NCI-H2107 treated with DMSO at 0.1 percent for 48 hours (cell line): Measurements from ENCODE around the gene S100A14.
A peak's percentile ranks its signal among the peaks of the same experiment; 100 is the strongest.

Experiments
- DNase-seq: peaks from one replicate; lab custom pipeline; 2025; ENCODE audit not compliant: unreplicated experiment; lab: John Stamatoyannopoulos, UW

S100A14 gene

DNA sequence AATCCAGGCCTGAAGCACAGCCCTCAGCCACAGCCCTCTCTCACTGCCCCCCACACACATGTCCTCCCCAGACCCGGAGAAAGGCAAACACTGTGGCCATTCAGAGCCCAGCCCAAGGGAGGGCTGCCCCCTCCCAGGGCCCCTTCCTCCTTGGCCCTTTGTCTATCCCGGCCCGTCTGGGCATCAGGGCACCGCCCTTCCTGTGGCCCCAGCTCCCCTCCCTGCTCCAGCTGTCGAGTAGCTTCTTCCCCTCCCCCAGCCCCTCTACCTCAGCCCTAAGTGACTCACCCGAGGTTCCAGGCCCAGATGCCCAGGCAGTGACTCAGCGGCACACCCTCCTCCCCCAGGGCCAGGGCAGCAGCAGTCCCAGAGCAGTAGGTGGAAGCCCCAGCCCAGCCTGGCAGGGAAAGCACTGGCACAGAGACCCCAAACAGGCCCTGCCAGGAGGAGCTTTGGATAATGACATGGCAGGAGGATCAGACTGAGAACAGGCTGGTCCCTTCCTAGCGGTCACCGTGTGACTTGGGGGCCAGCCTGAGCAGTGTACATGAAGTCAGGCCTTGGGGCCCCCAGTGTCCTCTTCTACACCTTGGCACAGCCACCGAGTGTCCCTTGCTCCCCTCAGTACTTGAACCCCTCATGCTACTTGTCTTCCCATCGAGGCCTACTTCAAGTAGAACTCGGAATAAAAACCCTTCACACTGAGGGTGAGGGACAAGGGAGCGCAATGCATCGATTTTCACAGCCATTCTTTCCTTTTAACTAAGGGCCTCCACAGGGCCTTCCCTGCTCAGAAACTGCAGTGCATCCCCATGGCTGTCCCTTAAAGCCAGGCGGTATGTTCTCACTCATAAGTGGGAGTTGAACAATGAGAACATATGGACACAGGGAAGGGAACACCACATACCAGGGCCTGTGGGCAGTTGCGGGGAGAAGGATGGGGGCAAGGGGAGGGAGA is 49.4 kb downstream of the S100A14 start:
- DNase-seq = peak; percentile 64

DNA sequence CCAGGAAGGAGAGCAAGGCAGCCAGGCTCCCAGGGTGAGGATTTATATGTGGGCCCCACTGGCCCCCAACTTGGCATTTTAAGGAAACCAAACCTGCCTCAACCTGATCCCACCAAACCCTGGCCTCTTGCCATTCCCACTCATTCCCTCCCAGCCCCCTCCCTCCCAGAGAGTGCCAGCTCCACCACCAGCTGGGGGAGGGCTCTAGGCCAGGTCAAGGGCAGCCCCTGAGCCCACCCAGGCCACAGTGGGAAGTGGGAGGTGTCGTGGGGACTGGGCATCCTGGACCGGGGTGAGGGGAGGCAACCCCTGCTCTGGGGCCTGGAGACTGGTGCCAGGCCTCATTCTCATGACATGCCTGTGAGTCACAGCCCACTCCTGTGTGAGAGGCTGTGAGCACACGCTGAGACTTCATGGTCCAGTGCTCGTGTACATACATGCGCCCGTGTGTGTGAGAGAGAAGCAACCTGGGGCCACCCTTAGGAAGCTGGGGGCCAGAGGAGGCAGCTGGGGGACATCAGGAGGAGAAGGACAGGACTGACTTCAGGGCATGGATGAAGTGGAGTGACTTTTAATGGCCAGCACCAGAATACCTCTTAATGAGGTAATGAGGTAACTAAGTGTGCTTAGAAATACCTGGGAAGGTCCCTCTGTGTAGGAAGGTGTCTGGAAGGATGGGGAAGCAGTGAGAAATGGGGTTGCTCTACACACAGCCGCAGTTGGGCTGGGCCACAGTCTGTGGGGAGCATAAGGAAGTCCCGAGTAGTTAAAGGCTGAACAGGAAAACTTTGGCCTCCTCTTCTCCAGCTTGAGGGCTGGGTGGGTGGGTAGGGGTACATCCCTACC is 50.4 kb downstream of the S100A14 start, which contains the start of gene S100A2:
TSS of gene S100A2 (minus strand) at position 316 of the 846 bp plus-strand sequence. CDS start 1,967 bp downstream, outside the sequence.
- peak; percentile 55 for DNase-seq
